ENCODE data around the gene TPM4.
A peak's percentile ranks its signal among the peaks of the same experiment; 100 is the strongest.

TPM4 gene

GRCh38 chr19:16133818-16134217, 57.5 kb downstream of the TPM4 start:
- no peak for DNase-seq

GRCh38 chr19:16134510-16134909, 58.2 kb downstream of the TPM4 start:
- DNase-seq: no peak

- DNase-seq: no peak
Measured at GRCh38 chr19:16135430-16136127, 59.3 kb downstream of the TPM4 start.

- peak; percentile 20 for DNase-seq
Measured at GRCh38 chr19:16136185-16136999, 60.1 kb downstream of the TPM4 start.

GRCh38 chr19:16139752-16140151, 63.5 kb downstream of the TPM4 start:
- peak; percentile 72 for DNase-seq

GRCh38 chr19:16141043-16141442, 64.7 kb downstream of the TPM4 start:
- peak; percentile 73 for DNase-seq

GRCh38 chr19:16142032-16142580, 65.8 kb downstream of the TPM4 start:
- no peak for DNase-seq

GRCh38 chr19:16143399-16144215, 67.3 kb downstream of the TPM4 start, which contains the start of gene HSH2D:
TSS of gene HSH2D (plus strand) at chr19:16143685. CDS start at chr19:16148751, 5,066 bp downstream.
- DNase-seq: peak; percentile 72

- DNase-seq: no peak
Measured at GRCh38 chr19:16144216-16144581, 67.9 kb downstream of the TPM4 start.

GRCh38 chr19:16146112-16146511, 69.8 kb downstream of the TPM4 start:
- no peak for DNase-seq

GRCh38 chr19:16148443-16149229, 72.3 kb downstream of the TPM4 start:
- no peak for DNase-seq
